ENCODE measurements around the gene POU3F2.

Gene POU3F2

GRCh38 chr6:98831057-98831958, 3.1 kb upstream of the POU3F2 start:
- no peak for DNase-seq (ENCODE audit: low spot score)

- DNase-seq (ENCODE audit: low spot score) = no peak
Observed at GRCh38 chr6:98831959-98832283, 2.5 kb upstream of the POU3F2 start.

- peak; percentile 86 for DNase-seq (ENCODE audit: low spot score)
Observed at GRCh38 chr6:98832284-98833056, 1.9 kb upstream of the POU3F2 start.

DNA sequence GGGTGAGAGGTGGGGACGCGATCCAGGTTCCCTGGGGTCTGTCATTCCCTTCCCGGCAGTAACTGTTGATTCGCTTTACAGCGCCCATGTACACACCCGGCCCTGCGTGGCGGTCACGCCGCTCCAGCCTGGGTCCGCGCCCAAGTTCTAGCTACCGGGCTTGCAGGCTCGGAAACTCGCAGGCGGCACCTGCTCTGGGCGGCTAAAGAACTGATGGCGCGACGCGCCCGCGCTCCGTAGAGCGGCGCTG, 1.4 kb upstream of the POU3F2 start:
- DNase-seq (ENCODE audit: low spot score) = peak; percentile 48

- peak; percentile 30 for DNase-seq (ENCODE audit: low spot score)
Observed at GRCh38 chr6:98833307-98834059, 891 bp upstream of the POU3F2 start.

DNA sequence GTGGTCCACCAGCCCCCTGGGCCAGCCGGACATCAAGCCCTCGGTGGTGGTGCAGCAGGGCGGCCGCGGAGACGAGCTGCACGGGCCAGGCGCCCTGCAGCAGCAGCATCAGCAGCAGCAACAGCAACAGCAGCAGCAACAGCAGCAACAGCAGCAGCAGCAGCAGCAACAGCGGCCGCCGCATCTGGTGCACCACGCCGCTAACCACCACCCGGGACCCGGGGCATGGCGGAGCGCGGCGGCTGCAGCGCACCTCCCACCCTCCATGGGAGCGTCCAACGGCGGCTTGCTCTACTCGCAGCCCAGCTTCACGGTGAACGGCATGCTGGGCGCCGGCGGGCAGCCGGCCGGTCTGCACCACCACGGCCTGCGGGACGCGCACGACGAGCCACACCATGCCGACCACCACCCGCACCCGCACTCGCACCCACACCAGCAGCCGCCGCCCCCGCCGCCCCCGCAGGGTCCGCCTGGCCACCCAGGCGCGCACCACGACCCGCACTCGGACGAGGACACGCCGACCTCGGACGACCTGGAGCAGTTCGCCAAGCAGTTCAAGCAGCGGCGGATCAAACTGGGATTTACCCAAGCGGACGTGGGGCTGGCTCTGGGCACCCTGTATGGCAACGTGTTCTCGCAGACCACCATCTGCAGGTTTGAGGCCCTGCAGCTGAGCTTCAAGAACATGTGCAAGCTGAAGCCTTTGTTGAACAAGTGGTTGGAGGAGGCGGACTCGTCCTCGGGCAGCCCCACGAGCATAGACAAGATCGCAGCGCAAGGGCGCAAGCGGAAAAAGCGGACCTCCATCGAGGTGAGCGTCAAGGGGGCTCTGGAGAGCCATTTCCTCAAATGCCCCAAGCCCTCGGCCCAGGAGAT, 1.0 kb downstream of the POU3F2 start:
- DNase-seq (ENCODE audit: low spot score) = no peak

GRCh38 chr6:98836025-98836961, 1.9 kb downstream of the POU3F2 start:
- DNase-seq (ENCODE audit: low spot score) = no peak

DNA sequence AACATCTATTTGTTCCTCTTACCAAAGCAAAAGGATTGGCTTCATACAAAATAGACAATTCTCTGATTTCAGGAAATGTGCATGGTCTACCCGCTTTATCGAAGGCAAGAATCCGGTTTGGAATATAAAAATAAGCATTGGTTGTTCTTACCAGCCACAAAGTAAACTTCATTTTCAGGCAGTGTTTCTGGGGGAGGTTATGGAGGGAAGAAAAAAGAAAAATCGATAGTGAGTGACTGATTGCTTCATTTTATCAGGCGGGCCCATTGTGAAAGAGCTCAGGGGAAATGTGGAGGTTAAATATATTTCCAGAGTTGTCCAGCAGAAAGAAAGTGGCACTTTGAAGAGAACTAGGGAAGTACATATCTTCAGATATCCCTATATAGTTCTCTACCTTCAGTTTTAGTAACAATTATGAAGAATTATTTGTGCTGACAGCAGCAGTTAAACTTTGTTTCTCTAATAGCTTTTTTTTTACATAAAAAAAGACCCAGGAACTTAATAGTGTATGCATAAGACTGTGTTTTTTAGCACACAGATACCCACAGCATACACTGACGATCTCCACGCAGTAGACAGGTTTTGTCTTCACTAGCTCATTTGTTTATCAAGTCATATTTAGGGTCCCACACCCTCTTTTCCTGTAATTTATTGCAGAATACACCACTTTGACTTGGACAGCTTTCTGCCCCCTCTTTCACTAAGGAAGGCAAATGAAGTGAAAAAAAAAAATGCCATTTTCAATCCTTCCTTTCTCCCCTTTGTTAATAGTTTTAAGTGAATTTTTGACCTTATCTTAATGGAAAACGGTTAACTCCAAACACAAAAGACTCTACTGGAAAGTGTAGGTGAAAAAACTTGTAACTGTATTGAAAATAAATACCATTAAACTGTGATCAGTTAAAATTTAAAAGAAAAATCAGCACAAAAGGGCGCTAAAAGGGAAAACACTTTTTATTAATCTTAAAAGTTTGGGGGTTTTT, 2.9 kb downstream of the POU3F2 start:
- no peak for DNase-seq (ENCODE audit: low spot score)

- no peak for DNase-seq (ENCODE audit: low spot score)
Observed at GRCh38 chr6:98838032-98838431, 3.7 kb downstream of the POU3F2 start.

DNA sequence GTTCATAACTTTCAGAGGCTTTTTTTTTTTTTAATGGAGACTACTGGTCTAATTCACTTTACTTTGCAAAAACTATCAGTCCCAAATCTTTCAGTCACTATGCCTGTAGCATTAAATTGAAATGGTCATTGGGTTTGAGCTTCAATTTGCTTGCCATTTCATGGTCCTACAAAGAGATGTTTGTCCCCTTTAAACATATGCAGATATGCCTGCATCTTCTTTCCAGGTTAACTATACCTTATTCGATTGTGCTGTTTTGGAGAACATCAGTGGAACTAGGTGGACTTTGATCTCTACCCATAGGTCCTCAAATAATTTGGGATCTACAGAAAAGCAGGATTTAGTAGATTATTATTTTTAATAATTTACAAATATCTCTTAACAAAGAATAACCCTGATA, 4.6 kb downstream of the POU3F2 start:
- no peak for DNase-seq (ENCODE audit: low spot score)

GRCh38 chr6:98839781-98840361, 5.5 kb downstream of the POU3F2 start:
- peak; percentile 25 for DNase-seq (ENCODE audit: low spot score)

- DNase-seq (ENCODE audit: low spot score) = no peak
Observed at GRCh38 chr6:98840385-98840784, 6.0 kb downstream of the POU3F2 start.

DNA sequence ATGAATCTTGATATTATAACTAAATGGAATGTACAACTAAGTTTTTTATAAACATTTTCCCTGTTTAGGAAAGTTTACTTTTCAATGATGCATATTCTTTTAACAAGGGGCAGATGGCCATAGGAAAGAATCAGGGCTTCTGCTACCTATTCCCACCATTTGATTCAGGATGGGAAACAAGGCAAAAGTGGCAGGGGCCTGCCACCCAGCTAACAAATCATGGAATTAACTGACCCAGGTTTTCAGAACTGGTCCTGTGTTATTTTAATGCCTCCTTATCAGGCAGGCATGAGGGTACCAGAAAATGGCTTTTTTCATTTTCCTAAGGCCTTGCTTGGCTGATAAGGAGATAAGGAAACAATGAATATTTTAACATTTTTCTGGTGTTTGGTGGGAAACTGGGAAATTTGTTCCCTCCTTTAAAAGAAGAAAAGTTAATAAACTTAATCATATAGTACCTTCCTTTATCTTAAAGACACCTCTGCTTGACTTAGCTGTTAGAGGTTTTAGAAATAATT, 6.7 kb downstream of the POU3F2 start:
- DNase-seq (ENCODE audit: low spot score) = no peak

GRCh38 chr6:98841621-98842341, 7.4 kb downstream of the POU3F2 start:
- DNase-seq (ENCODE audit: low spot score) = no peak

DNA sequence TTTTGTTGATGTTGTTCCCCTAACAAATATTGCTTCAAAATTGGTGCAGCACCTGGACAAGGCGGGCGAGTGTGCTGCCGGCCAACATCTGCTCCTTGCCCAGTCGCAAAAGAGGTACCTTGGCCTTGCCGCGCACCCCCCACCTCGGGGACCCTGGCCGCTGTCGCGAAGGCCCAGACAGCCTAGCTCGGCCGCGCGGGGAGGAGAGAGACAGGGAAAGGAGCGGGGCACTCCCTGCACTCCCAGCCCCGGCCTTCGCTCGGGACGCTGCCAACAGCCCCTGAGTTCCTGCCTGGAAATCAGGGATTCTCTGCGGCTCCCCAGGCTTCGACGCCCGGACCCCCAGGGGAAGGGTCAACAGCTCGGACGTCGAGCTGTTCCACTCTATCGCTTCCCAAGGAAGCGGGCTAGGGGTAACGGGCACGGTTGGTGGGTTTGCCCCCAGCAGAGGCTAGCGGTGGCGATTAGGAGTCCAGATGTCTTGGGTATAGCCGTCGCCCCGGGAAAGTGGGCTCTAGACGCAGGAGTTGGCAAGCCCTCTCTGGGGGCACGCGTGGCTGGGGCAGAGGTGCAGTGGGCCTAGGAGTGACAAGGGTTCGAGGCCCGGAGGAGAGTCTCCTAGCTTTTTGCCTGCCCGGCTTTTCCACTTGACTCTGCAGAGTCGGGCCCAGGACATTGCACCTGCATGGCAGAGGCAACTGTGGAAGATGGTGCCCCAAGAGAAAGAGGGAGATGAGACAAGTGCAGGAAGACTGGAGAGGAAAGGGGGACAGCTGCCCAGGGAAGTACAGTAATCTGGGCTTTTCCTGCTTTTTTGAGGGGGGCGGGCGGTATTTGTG, 8.2 kb downstream of the POU3F2 start:
- no peak for DNase-seq (ENCODE audit: low spot score)

GRCh38 chr6:98843271-98844243, 9.2 kb downstream of the POU3F2 start:
- DNase-seq (ENCODE audit: low spot score) = no peak

Data from AG20443 (cell line).